ENCODE data around the gene KMT2D. TPM values are rescaled to one million over a fixed set of nuclear protein-coding genes. Genes with fewer than 3 reads are reported as not detected.

KMT2D gene, protein sequence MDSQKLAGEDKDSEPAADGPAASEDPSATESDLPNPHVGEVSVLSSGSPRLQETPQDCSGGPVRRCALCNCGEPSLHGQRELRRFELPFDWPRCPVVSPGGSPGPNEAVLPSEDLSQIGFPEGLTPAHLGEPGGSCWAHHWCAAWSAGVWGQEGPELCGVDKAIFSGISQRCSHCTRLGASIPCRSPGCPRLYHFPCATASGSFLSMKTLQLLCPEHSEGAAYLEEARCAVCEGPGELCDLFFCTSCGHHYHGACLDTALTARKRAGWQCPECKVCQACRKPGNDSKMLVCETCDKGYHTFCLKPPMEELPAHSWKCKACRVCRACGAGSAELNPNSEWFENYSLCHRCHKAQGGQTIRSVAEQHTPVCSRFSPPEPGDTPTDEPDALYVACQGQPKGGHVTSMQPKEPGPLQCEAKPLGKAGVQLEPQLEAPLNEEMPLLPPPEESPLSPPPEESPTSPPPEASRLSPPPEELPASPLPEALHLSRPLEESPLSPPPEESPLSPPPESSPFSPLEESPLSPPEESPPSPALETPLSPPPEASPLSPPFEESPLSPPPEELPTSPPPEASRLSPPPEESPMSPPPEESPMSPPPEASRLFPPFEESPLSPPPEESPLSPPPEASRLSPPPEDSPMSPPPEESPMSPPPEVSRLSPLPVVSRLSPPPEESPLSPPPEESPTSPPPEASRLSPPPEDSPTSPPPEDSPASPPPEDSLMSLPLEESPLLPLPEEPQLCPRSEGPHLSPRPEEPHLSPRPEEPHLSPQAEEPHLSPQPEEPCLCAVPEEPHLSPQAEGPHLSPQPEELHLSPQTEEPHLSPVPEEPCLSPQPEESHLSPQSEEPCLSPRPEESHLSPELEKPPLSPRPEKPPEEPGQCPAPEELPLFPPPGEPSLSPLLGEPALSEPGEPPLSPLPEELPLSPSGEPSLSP (N-terminal part only)
- total RNA-seq = 38.2 and 41.0 TPM in 2 replicates

DNA sequence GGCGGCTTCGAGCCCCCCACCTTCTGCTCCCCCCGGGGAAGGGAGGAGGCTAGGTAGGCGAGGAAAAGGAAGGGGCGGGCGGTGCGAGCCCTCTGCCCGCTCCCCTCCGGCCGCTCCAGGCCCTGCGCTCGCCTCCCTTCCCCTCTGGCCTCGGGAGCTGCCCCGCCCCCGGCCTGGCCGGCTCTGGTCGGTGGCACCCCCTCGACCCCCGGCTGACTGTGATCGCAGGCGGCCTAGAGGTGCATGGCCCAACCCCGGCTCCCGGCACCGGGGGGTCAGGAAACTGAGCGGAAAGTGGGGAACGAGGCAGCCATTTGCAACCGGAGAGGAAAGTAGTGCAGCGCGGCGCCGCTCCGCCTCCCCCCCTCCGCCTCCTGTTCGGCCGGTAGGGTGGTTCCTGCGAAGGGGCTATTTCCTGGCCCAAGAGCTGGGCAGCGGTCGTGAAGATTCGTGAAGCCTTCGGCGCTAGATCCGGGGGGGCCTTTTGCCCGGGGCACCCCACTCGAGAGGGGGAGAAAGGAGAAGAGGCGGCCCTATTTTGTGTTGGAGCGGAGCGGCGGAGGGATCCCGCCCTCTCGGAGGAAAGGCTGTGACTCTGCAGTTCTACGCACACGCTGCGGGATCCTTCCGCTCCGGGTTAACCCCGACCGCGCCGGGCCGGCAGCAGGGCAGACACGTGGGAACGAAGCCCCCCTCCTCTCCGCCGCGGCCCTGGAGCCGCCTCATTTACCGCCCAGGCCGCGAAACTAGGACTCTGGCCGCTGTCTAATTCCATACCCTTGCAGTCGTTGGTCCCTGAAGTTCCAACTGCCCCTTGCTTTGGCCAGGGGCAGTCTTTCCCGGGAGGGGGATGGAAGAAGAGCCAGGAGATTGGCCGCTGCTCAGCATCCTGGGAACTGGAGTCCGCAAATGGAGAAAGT lies at the start of gene KMT2D:
Gene KMT2D, minus strand, starts transcription at position 558 of the 920 bp plus-strand sequence. CDS start 5,470 bp downstream, outside the sequence.

DNA sequence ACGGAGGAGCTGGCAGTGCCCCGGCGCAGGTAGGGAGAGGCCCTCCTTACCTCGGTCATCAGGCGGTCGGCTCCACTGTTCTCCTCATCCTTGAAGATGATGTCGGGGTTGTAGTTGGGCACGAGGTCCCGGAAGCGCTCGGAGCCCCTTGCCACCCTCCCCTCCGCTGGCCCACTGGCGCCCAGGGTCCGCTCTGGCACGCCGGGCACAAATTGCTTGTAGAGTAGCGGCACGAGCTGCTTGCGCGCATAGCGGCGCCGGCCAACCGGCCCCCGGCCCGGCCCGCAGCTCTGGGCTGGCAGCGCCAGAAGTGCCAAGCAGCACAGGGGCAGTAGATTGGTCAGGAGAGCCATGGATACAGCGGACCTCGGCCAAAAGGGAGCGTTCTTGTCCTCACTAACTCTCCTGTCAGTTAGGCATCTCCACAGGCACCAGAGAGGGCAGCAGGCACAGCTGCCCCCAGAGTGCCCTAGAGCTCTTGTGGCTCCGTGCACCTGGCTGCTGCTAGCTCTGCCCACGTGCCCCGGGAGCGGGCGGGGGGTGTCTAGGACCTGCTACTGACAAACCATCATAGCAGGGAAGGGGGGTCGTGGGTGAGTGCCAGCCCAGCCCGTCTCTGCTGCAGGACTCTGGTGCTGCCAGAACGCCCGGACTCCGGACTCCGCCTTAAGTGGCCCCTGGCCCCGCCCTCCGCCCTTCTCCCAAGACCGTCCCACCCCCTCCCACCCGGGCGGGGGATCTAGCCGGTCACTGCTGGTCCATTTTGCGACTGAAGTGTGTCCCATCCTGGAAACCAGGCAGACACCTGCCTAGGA lies 33.8 kb upstream of the KMT2D start, which contains the start of gene DHH:
Gene DHH, minus strand, starts transcription at position 642 of the 815 bp plus-strand sequence. Its CDS starts 289 bp downstream, at position 353.

DNA sequence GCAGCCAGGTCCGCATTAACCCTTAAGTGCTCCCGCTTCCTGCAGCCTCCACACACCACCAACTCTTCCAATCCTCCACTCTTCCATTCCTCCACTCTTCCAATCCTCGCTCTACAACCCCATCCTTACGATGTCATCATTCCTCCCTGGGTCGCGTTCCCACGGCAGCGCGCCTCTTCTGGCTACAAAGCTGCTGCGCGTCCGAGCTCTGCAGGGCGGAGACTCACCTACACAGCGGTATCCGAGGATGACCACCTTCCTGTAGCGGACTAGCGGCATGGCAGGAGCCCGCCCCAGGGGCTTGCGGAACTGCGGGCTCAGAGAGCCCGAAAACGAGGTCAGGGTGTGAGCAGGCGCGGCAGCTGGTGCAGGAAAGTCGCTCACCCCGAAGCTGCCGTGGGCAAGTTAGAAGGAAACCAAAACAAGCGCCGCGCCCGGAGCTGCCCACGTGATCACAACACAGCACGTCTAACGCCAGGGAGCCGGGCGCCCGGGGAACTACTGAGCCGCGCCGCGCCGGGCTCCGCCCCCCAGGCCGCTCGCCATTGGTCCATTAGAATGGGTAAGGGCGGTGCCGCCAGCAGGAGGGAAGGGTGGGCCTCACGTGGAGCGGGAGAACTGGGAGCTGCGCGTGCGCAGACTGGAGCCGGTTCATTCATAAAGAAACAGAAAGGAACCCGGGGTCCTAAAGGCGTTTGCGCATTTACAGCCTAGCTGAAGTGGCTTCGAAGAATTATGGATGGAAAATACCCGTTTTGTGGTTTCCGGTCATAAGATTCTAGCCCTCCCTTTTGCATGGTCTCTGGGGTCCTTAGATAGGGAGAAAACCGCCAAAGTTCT lies 9.1 kb upstream of the KMT2D start, which contains the start of gene RHEBL1:
Gene RHEBL1, minus strand, starts transcription at position 473 of the 840 bp plus-strand sequence. Its CDS starts 194 bp downstream, at position 279.

DNA sequence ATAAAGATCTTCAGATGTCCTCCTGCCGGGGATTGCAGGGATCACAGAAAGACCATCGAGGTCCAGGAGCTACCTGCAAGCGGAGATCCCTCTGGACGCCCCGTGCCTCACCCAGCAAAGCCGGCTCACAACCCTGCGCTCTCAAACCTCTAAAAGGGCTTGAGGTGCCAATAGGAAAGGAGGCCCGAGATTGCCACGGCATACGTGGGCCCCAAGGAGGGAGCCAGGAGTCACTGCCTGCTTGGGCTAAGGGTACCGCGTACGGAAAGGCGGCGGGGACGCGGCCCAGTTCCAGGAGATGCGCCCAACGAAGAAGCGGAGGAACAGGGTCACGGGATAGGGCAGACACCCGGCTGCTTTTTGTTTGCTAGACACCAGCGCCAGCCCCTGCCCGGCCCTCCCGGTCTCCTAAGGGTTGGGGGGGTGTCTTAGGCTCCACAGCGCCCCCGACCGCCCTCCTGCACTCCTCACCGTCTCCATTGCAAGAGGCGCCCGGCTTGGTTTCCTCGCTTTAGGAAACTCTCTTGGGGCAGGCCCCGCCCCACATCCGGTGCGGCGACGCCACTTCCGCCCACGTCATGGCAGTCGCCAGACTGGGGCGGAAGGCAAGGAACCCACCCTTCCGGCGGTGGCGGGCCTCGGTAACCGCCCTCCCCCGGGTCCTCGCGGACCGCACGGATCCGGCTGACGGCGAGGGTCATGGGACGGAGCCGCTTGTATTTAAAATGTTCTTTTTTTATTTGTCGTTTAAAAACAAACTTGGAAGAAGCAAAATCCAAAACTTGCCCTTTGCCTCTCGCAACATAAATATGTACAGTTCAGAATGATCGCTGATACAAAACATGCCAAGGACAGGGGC lies 42.1 kb downstream of the KMT2D start, which contains the start of gene PRKAG1:
Gene PRKAG1, minus strand, starts transcription at position 516 of the 859 bp plus-strand sequence. Its CDS starts 36 bp downstream, at position 480.

Other genes starting within 250 kb of the KMT2D start
- 19.4 and 32.8 TPM in 2 replicates for gene CACNB3, start 242.3 kb downstream of the KMT2D start, total RNA-seq
- gene DDX23, start 208.6 kb downstream of the KMT2D start, total RNA-seq = 78.2 and 101 TPM in 2 replicates
- 0.12 TPM in 1 of 2 replicates, not detected in the other for gene RND1, start 194.9 kb downstream of the KMT2D start, total RNA-seq
- gene FKBP11, start 135.3 kb downstream of the KMT2D start, total RNA-seq = 15.9 and 23.0 TPM in 2 replicates
- gene ARF3, start 103.3 kb downstream of the KMT2D start, total RNA-seq = 32.6 and 41.7 TPM in 2 replicates
- not detected in 2 replicates for gene WNT10B, start 89.1 kb downstream of the KMT2D start, total RNA-seq
- gene WNT1, start 82.5 kb downstream of the KMT2D start, total RNA-seq = not detected in 2 replicates
- 0.12 and 0.33 TPM in 2 replicates for gene DDN, start 61.4 kb downstream of the KMT2D start, total RNA-seq
- gene PRKAG1, start 42.0 kb downstream of the KMT2D start, total RNA-seq = 72.5 and 74.4 TPM in 2 replicates
- 0.62 and 1.8 TPM in 2 replicates for gene RHEBL1, start 9.2 kb upstream of the KMT2D start, total RNA-seq
- 0.12 TPM in 1 of 2 replicates, not detected in the other for gene DHH, start 34.0 kb upstream of the KMT2D start, total RNA-seq
- gene LMBR1L, start 50.1 kb upstream of the KMT2D start, total RNA-seq = 39.7 and 50.9 TPM in 2 replicates
- 1,583 and 3,940 TPM in 2 replicates for gene TUBA1B, start 70.6 kb upstream of the KMT2D start, total RNA-seq
- 668 and 1,375 TPM in 2 replicates for gene TUBA1A, start 128.3 kb upstream of the KMT2D start, total RNA-seq
- 298 and 933 TPM in 2 replicates for gene TUBA1C, start 204.3 kb upstream of the KMT2D start, total RNA-seq
- gene PRPH, start 234.4 kb upstream of the KMT2D start, total RNA-seq = 0.12 and 0.22 TPM in 2 replicates

Data from uterine smooth muscle cell (primary cell).